Measurements from ENCODE around the gene FN3K.

DNA sequence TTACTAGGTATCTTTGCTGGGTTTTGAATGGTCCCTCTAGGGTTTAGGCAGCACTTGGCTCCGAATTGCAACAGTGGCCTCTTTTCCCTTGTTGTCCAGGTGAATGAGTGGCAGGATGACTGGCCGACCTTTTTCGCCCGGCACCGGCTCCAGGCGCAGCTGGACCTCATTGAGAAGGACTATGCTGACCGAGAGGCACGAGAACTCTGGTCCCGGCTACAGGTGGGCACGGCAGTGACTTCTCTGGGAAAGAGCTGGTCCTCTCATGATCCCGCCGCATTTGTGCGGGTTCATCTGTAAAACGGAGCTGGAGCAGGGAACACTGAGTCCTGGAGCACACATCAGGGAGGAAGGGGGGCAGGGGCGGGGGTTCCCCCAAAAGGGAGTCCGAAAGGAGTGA, 13.3 kb downstream of the FN3K start:
- TF ChIP-seq, protein P1, sequence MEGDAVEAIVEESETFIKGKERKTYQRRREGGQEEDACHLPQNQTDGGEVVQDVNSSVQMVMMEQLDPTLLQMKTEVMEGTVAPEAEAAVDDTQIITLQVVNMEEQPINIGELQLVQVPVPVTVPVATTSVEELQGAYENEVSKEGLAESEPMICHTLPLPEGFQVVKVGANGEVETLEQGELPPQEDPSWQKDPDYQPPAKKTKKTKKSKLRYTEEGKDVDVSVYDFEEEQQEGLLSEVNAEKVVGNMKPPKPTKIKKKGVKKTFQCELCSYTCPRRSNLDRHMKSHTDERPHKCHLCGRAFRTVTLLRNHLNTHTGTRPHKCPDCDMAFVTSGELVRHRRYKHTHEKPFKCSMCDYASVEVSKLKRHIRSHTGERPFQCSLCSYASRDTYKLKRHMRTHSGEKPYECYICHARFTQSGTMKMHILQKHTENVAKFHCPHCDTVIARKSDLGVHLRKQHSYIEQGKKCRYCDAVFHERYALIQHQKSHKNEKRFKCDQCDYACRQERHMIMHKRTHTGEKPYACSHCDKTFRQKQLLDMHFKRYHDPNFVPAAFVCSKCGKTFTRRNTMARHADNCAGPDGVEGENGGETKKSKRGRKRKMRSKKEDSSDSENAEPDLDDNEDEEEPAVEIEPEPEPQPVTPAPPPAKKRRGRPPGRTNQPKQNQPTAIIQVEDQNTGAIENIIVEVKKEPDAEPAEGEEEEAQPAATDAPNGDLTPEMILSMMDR (IDR thresholded peaks at IDR 0.05; ENCODE audit: low read depth, low read length, poor library complexity, severe bottlenecking), result no peak
- no peak for TF ChIP-seq EZH2phosphoT487 (IDR thresholded peaks at IDR 0.05; ENCODE audit: borderline replicate concordance, low read length)
